Astrocyte (in vitro differentiated cells and primary cell): Measurements from ENCODE around the gene UTS2R. TPM values are rescaled to one million over a fixed set of nuclear protein-coding genes. Genes with fewer than 3 reads are reported as not detected.

Experiments used
- DNase-seq: peaks from one replicate; pipeline ENCODE4 v3.0.0-alpha.2; 2010; ENCODE audit warnings: low read depth
- FAIRE-seq: peaks from 2 replicates; lab custom pipeline; 2011; peaks lifted over from hg19 to GRCh38; lab: Jason Lieb, UNC
- H2AFZ ChIP-seq: 2 replicates; pipeline ENCODE4 v1.6.0; 2012; ENCODE audit warnings: low read depth, low read length, inconsistent platforms
- H3K27ac ChIP-seq: 2 replicates; pipeline ENCODE4 v1.5.1; 2011; ENCODE audit warnings: low read depth, low read length, inconsistent platforms
- H3K27me3 ChIP-seq: 2 replicates; pipeline ENCODE4 v1.6.0; 2011; ENCODE audit warnings: low read length, inconsistent platforms; ENCODE audit not compliant: insufficient read depth
- H3K36me3 ChIP-seq: 2 replicates; pipeline ENCODE4 v1.5.1; 2011; ENCODE audit warnings: low read length, inconsistent platforms; ENCODE audit not compliant: insufficient read depth
- H3K4me1 ChIP-seq: 2 replicates; pipeline ENCODE4 v1.5.1; 2011; ENCODE audit warnings: low read length, inconsistent platforms; ENCODE audit not compliant: insufficient read depth
- H3K4me2 ChIP-seq: 2 replicates; pipeline ENCODE4 v1.6.0; 2012; ENCODE audit warnings: low read length, inconsistent platforms
- H3K4me3 ChIP-seq: 2 replicates; pipeline ENCODE4 v1.5.1; 2011; ENCODE audit warnings: low read depth, mild to moderate bottlenecking, low read length, inconsistent platforms; ENCODE audit not compliant: insufficient read depth
- H3K79me2 ChIP-seq: 2 replicates; pipeline ENCODE4 v1.6.0; 2012; ENCODE audit warnings: mild to moderate bottlenecking, low read length, inconsistent platforms; ENCODE audit not compliant: insufficient read depth
- H3K9ac ChIP-seq: 2 replicates; pipeline ENCODE4 v1.6.0; 2012; ENCODE audit warnings: mild to moderate bottlenecking, low read length, inconsistent platforms
- H3K9me3 ChIP-seq: 2 replicates; pipeline ENCODE4 v1.5.1; 2012; ENCODE audit warnings: low read depth, mild to moderate bottlenecking, low read length, inconsistent platforms; ENCODE audit not compliant: insufficient read depth
- H4K20me1 ChIP-seq: 2 replicates; pipeline ENCODE4 v1.6.0; 2012; ENCODE audit warnings: low read length, inconsistent platforms; ENCODE audit not compliant: insufficient read depth
- H3K27ac Mint-ChIP-seq: one replicate; pipeline ENCODE4 v1.8.0; 2021; ENCODE audit warnings: mild to moderate bottlenecking, mixed read lengths; ENCODE audit not compliant: unreplicated experiment
- H3K27me3 Mint-ChIP-seq: one replicate; pipeline ENCODE4 v1.8.0; 2021; ENCODE audit warnings: low read depth, mixed read lengths; ENCODE audit not compliant: unreplicated experiment
- H3K36me3 Mint-ChIP-seq: one replicate; pipeline ENCODE4 v1.8.0; 2021; ENCODE audit warnings: low read depth, mixed read lengths; ENCODE audit not compliant: unreplicated experiment
- H3K4me1 Mint-ChIP-seq: one replicate; pipeline ENCODE4 v1.8.0; 2021; ENCODE audit warnings: low read depth, mixed read lengths; ENCODE audit not compliant: unreplicated experiment
- H3K4me3 Mint-ChIP-seq: one replicate; pipeline ENCODE4 v1.8.0; 2021; ENCODE audit warnings: mild to moderate bottlenecking, moderate library complexity, mixed read lengths; ENCODE audit not compliant: unreplicated experiment
- H3K9me3 Mint-ChIP-seq: one replicate; pipeline ENCODE4 v1.8.0; 2021; ENCODE audit warnings: mild to moderate bottlenecking, mixed read lengths; ENCODE audit not compliant: unreplicated experiment
- EZH2 ChIP-seq: IDR thresholded peaks from 2 replicates; pipeline ENCODE4 v1.6.1; 2012; ENCODE audit warnings: mild to moderate bottlenecking, low read length, inconsistent platforms; ENCODE audit not compliant: insufficient read depth
- total RNA-seq: library from RNA; stranded (reverse); gene quantifications from 2 replicates; pipeline ENCODE4 v1.2.1, GENCODE V29; 2021
- TF ChIP-seq, protein P1 (sequence below): IDR thresholded peaks from 2 replicates; pipeline ENCODE4 v1.5.1; 2011; ENCODE audit warnings: low read depth, mild to moderate bottlenecking, inconsistent platforms, low read length, moderate library complexity; ENCODE audit not compliant: insufficient read depth

UTS2R gene
- total RNA-seq, 1 donor from 2014 or later = not detected

DNA sequence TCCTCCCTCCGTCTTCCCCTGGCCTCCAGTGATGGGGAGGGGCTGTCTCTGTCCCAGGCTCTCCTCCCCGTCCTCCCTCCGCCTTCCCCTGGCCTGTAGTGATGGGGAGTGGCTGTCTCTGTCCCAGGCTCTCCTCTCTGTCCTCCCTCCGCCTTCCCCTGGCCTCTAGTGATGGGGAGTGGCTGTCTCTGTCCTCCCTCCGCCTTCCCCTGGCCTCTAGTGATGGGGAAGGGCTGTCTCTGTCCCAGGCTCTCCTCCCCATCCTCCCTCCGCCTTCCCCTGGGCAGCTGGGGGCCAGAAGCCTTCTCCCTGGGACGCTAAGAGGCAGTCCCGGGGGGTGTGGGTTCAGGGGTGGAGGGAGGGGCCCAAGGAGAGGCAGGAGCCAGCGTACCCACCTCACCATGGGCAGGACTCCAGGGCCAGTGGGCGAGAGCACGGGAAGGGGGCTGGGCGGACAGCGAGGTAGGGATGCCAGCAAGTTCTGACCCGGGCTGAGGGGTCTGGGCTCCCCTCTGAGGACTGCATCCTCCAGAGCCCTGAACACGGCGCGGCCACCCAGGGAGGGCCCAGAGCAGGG lies 14.8 kb downstream of the UTS2R start:
- peaks cover 9% of the 10 kb centered on the region for H3K27me3 ChIP-seq
- no peak overlapping the region for H3K4me3 ChIP-seq
- Mint-ChIP-seq H3K9me3 (no peaks in the 10 kb centered on the region), H3K4me3 (no peak overlapping the region), H3K27ac (no peak overlapping the region), H3K27me3 (peaks cover 16% of the 10 kb centered on the region), H3K36me3 (peaks cover 2% of the 10 kb centered on the region), H3K4me1 (no peaks in the 10 kb centered on the region)
- no peak overlapping the region for H3K9ac ChIP-seq
- H3K27ac ChIP-seq = no peak overlapping the region
- TF ChIP-seq, protein P1, sequence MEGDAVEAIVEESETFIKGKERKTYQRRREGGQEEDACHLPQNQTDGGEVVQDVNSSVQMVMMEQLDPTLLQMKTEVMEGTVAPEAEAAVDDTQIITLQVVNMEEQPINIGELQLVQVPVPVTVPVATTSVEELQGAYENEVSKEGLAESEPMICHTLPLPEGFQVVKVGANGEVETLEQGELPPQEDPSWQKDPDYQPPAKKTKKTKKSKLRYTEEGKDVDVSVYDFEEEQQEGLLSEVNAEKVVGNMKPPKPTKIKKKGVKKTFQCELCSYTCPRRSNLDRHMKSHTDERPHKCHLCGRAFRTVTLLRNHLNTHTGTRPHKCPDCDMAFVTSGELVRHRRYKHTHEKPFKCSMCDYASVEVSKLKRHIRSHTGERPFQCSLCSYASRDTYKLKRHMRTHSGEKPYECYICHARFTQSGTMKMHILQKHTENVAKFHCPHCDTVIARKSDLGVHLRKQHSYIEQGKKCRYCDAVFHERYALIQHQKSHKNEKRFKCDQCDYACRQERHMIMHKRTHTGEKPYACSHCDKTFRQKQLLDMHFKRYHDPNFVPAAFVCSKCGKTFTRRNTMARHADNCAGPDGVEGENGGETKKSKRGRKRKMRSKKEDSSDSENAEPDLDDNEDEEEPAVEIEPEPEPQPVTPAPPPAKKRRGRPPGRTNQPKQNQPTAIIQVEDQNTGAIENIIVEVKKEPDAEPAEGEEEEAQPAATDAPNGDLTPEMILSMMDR = no peak
- DNase-seq (no peak), FAIRE-seq (no peak)
- H3K79me2 ChIP-seq = no peaks in the 10 kb centered on the region
- H3K36me3 ChIP-seq = no peaks in the 10 kb centered on the region
- no peaks in the 10 kb centered on the region for H3K4me1 ChIP-seq
- peaks cover 4% of the 10 kb centered on the region for H4K20me1 ChIP-seq
- H3K4me2 ChIP-seq = no peak overlapping the region
- H3K9me3 ChIP-seq = no peaks in the 10 kb centered on the region
- no peak overlapping the region for H2AFZ ChIP-seq

DNA sequence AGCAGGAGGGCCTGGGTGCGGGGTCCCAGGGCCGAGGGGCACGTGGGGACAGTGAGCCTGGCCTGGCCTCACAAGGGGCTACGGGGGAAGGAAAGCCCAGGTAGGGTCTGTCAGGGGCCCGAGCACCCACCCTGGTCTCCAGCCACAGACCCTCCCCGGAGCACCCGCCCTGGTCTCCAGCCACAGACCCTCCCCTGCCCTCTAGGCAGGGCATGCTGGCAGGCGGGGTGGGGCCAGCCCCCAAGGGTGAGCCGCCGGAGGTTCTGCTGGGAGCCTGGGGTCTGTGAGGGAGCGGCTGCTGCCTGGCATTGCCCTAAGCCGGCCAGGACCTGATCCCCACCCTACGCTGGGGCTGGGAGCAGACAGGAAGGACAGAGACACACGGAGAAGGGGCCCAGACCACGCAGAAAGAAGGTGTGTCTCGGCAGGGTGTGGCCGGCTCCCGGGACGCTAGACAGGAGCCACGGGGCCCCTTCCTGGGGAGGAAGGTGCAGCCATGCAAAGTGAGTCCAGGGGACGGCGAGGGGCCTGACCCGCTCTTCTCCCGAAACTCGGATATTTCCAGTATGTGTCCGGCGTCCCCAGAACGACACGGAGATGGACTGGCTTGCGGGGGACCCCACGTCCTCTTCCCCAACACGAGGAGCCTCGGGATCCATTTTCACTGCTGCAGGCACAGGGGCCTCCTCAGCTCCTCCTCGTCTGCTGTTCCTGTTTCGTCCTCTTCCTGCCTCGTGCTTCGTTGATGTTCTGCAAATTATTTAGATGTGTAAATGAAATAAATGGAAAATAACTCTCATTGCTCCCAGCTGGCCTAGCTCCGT lies 15.5 kb downstream of the UTS2R start:
- Mint-ChIP-seq H3K27me3 (peaks cover 12% of the 10 kb centered on the region), H3K4me1 (no peaks in the 10 kb centered on the region), H3K27ac (peak overlapping the region; percentile 67), H3K36me3 (peaks cover 2% of the 10 kb centered on the region), H3K9me3 (no peaks in the 10 kb centered on the region), H3K4me3 (no peak overlapping the region)
- DNase-seq = no peak
- no peak for TF ChIP-seq EZH2
- TF ChIP-seq, protein P1 = no peak
- Histone ChIP-seq H4K20me1 (peaks cover 4% of the 10 kb centered on the region), H2AFZ (no peak overlapping the region), H3K9ac (no peak overlapping the region), H3K4me1 (no peaks in the 10 kb centered on the region), H3K27me3 (peaks cover 7% of the 10 kb centered on the region), H3K9me3 (no peaks in the 10 kb centered on the region), H3K4me2 (no peak overlapping the region), H3K27ac (no peak overlapping the region), H3K4me3 (no peak overlapping the region), H3K79me2 (no peaks in the 10 kb centered on the region), H3K36me3 (no peaks in the 10 kb centered on the region)
- FAIRE-seq = no peak

DNA sequence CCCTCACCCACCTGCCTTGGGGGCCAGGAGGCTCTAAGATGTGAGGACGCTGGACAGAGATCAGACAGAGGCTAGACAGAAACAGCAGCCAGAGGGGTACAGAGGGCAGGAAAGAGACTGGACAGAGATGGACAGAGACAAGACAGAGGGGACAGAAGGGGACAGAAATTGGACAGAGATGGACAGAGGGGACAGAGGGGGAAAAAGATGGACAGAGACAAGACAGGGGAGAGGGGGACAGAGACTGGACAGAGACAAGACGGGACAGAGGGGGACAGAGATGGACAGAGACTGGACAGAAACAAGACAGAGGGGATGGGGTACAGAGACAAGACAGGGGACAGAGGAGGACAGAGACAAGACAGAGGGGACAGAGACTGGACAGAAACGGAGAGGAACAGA lies 16.1 kb downstream of the UTS2R start:
- Mint-ChIP-seq H3K4me1 (no peaks in the 10 kb centered on the region), H3K27me3 (peaks cover 11% of the 10 kb centered on the region), H3K9me3 (no peaks in the 10 kb centered on the region), H3K4me3 (no peak overlapping the region), H3K36me3 (peaks cover 2% of the 10 kb centered on the region), H3K27ac (peak overlapping the region; percentile 67)
- Histone ChIP-seq H3K9me3 (no peaks in the 10 kb centered on the region), H4K20me1 (peaks cover 4% of the 10 kb centered on the region), H3K79me2 (no peaks in the 10 kb centered on the region), H3K4me3 (no peak overlapping the region), H3K27ac (no peak overlapping the region), H3K4me2 (no peak overlapping the region), H3K27me3 (peaks cover 7% of the 10 kb centered on the region), H3K4me1 (no peaks in the 10 kb centered on the region), H2AFZ (no peak overlapping the region), H3K36me3 (no peaks in the 10 kb centered on the region), H3K9ac (no peak overlapping the region)
- no peak for TF ChIP-seq EZH2
- TF ChIP-seq, protein P1 = no peak
- DNase-seq (no peak), FAIRE-seq (no peak)
